ENCODE results near the gene RBMY1A1.
"Not testable (repeated sequence)": the region's sequence is repeated elsewhere in the genome, so short reads cannot be mapped to it uniquely, and the experiment has no call there.

The RBMY1A1 gene

DNA sequence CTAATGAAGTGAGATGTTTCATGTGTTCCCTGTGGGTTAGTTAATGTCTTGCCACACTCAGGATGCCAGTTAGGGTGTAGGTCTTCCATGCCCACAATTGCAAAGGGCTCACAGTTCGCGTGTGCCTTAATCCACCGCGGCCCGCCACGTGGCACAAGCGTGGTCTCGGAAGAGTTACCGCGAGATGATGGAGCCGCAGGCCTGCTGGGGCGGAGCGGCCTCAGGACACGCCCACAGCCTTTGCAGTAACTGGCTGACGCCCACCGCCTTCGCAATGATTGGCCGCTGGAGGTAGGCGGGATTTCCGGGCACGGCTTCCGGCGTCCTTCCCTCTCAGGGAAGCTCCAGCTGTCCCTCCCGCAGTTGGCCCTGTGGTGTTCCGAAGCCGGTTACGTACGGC lies at the start of gene RBMY1A1:
Gene RBMY1A1, plus strand, starts transcription at position 301 of the 400 bp plus-strand sequence. CDS start 2,013 bp downstream, outside the sequence.
- not testable (repeated sequence) for H3K9me3 ChIP-seq (ENCODE audit: control insufficient read depth, insufficient read depth, low read length); H3K36me3 ChIP-seq (ENCODE audit: insufficient read depth, low read length)

GRCh38 chrY:21511038-21511437 lies 23.6 kb upstream of the RBMY1A1 start, which contains the start of gene RBMY1B:
Gene RBMY1B, plus strand, starts transcription at chrY:21511338. Its CDS starts 2,013 bp downstream, at chrY:21513351.
- not testable (repeated sequence) for H3K36me3 ChIP-seq (ENCODE audit: insufficient read depth, low read length); H3K9ac ChIP-seq (ENCODE audit: low read depth, low read length); H3K9me3 ChIP-seq (ENCODE audit: control insufficient read depth, insufficient read depth, low read length); H3K4me1 ChIP-seq (ENCODE audit: insufficient read depth, low read length)

More for the DNA sequence above, at the start of gene RBMY1A1:
- not testable (repeated sequence) for H3K4me1 ChIP-seq (ENCODE audit: insufficient read depth, low read length); H3K9ac ChIP-seq (ENCODE audit: low read depth, low read length)

- H3K9ac ChIP-seq (ENCODE audit: low read depth, low read length); H3K4me1 ChIP-seq (ENCODE audit: insufficient read depth, low read length); H3K9me3 ChIP-seq (ENCODE audit: control insufficient read depth, insufficient read depth, low read length); H3K36me3 ChIP-seq (ENCODE audit: insufficient read depth, low read length): not testable (repeated sequence)
Measured at GRCh38 chrY:21559316-21559984, 24.8 kb downstream of the RBMY1A1 start.

DNA sequence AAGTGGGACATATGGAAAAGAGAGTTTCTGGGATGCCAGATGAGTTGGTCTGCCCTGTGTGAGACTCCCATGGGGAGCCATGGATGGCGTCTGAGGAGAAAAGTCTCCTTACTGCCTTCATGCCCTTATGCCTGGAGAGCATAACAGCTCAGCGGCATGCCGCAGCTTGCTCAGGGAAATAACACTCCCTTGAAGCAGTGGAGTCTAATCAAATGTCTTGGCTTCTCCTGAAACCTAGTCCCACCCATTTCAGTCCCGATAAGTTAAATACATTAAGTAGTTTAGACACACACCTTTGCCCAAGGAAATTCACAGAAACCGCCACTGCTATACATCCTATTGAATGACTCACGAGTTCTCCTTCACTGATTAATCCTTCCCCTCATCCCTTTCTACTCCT lies 50.8 kb downstream of the RBMY1A1 start:
- Histone ChIP-seq H3K9ac (ENCODE audit: low read depth, low read length) (no peak overlapping the region), H3K9me3 (ENCODE audit: control insufficient read depth, insufficient read depth, low read length) (no peaks in the 10 kb centered on the region), H3K4me1 (ENCODE audit: insufficient read depth, low read length) (no peaks in the 10 kb centered on the region), H3K36me3 (ENCODE audit: insufficient read depth, low read length) (no peaks in the 10 kb centered on the region)

DNA sequence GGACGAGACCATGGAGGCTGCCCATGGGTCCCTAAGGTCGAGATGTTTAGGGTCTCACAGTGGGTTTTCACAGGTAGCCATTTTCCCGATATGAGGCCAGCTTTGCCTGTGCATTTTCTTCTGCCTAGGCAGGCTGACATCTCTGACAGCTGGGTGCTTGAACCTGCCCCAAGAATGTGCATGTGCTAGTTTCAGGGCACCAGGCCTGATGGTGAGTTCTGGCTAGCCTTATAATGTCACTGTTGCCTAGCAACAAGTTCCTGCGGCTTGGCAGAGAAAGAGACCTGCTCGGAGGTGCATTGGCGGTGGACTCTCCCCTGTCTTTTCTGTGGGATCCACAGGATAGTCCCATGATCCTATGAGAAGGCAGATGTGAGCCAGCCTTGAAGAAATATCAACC lies 51.8 kb downstream of the RBMY1A1 start:
- H3K9me3 ChIP-seq (ENCODE audit: control insufficient read depth, insufficient read depth, low read length); H3K4me1 ChIP-seq (ENCODE audit: insufficient read depth, low read length); H3K9ac ChIP-seq (ENCODE audit: low read depth, low read length); H3K36me3 ChIP-seq (ENCODE audit: insufficient read depth, low read length): not testable (repeated sequence)

DNA sequence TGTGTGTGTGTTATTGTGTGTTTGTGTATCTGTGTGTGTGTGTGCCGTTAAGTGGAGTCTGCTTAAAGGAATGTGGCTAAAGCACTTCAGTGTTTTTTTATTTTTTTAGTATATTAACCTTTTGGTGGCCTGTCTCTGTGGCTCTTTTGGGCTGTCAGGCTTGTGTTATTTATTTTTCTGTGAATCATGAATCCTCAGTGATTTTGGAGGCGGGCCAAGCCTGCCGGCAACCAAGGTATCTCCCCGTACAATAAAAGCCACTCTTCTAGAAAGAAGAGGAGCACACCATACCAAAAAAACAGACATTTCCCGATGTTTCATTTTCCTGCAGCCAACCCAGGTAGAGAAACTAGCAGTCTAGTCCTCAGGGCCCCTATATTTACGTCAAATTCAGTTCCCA lies 57.4 kb downstream of the RBMY1A1 start:
- Histone ChIP-seq H3K36me3 (ENCODE audit: insufficient read depth, low read length) (no peaks in the 10 kb centered on the region), H3K4me1 (ENCODE audit: insufficient read depth, low read length) (no peaks in the 10 kb centered on the region), H3K9ac (ENCODE audit: low read depth, low read length) (no peak overlapping the region), H3K9me3 (ENCODE audit: control insufficient read depth, insufficient read depth, low read length) (no peaks in the 10 kb centered on the region)

- H3K36me3 ChIP-seq (ENCODE audit: insufficient read depth, low read length); H3K9ac ChIP-seq (ENCODE audit: low read depth, low read length); H3K9me3 ChIP-seq (ENCODE audit: control insufficient read depth, insufficient read depth, low read length); H3K4me1 ChIP-seq (ENCODE audit: insufficient read depth, low read length): not testable (repeated sequence)
Measured at GRCh38 chrY:21596287-21596686, 61.6 kb downstream of the RBMY1A1 start.
